Panc1 (cell line): ENCODE data around the gene SMTNL2.
"Not testable (repeated sequence)": the region's sequence is repeated elsewhere in the genome, so short reads cannot be mapped to it uniquely, and the experiment has no call there.

Experiments used
- POLR2AphosphoS5 ChIP-seq: IDR thresholded peaks from 2 replicates; pipeline ENCODE4 v1.6.1; 2012; ENCODE audit warnings: mild to moderate bottlenecking, low read depth, low read length, moderate library complexity
- SIN3A ChIP-seq: IDR thresholded peaks from 2 replicates; pipeline ENCODE4 v1.6.1; 2012; ENCODE audit warnings: low read depth, mild to moderate bottlenecking, low read length, moderate library complexity, borderline replicate concordance; ENCODE audit not compliant: insufficient read depth
- TCF7L2 ChIP-seq: IDR thresholded peaks from 2 replicates; pipeline ENCODE4 v1.6.1; 2011; ENCODE audit warnings: mild to moderate bottlenecking, low read depth, low read length, inconsistent platforms
- TF ChIP-seq, protein P1 (sequence below): fragments of 450-650 bp; IDR thresholded peaks from 2 replicates; pipeline ENCODE4 v1.5.1; 2017; ENCODE audit warnings: mild to moderate bottlenecking

DNA sequence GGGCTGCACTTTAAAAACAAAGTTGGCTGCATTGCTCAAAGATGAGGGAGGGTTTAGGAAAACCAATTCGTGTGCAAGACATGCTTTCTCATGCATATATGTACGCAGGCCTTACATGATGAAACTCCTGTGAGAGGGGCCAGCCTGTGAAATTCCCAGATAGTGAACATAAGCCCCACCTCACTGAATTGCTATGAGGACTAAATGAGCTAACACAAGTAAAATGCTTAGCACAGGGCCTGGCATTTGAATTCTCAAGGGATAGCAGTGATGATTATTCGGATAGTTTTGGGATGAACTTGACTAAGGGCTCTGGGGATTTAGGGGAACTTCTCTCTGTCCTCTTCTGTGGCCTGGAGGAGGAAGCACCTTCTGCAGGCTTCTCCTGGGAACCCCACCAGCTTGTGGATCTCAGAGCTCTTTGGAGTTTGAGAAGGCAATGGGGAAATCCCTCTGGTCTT, 40.2 kb downstream of the SMTNL2 start:
- not testable (repeated sequence) for TF ChIP-seq POLR2AphosphoS5, SIN3A, TCF7L2
- TF ChIP-seq, protein P1, sequence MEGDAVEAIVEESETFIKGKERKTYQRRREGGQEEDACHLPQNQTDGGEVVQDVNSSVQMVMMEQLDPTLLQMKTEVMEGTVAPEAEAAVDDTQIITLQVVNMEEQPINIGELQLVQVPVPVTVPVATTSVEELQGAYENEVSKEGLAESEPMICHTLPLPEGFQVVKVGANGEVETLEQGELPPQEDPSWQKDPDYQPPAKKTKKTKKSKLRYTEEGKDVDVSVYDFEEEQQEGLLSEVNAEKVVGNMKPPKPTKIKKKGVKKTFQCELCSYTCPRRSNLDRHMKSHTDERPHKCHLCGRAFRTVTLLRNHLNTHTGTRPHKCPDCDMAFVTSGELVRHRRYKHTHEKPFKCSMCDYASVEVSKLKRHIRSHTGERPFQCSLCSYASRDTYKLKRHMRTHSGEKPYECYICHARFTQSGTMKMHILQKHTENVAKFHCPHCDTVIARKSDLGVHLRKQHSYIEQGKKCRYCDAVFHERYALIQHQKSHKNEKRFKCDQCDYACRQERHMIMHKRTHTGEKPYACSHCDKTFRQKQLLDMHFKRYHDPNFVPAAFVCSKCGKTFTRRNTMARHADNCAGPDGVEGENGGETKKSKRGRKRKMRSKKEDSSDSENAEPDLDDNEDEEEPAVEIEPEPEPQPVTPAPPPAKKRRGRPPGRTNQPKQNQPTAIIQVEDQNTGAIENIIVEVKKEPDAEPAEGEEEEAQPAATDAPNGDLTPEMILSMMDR, result not testable (repeated sequence)
